NCI-H2196 treated with DMSO at 0.1 percent for 48 hours (cell line): ENCODE measurements around the gene NEDD9.

ENCODE experiments used
- DNase-seq: peaks from one replicate; lab custom pipeline; 2025; ENCODE audit not compliant: unreplicated experiment; lab: John Stamatoyannopoulos, UW

NEDD9 gene

GRCh38 chr6:11202513-11203305 lies 29.8 kb downstream of the NEDD9 start:
- no peak for DNase-seq

GRCh38 chr6:11201772-11202512 lies 30.5 kb downstream of the NEDD9 start:
- no peak for DNase-seq

- DNase-seq = no peak
These were observed 31.5 kb downstream of the NEDD9 start for GRCh38 chr6:11201015-11201414.

GRCh38 chr6:11200356-11200755 lies 32.1 kb downstream of the NEDD9 start:
- DNase-seq = no peak

GRCh38 chr6:11198663-11199603 lies 33.5 kb downstream of the NEDD9 start:
- DNase-seq = no peak

- DNase-seq = no peak
These were observed 34.6 kb downstream of the NEDD9 start for GRCh38 chr6:11197850-11198249.

- no peak for DNase-seq
These were observed 35.3 kb downstream of the NEDD9 start for GRCh38 chr6:11197175-11197536.

GRCh38 chr6:11196511-11197174 lies 35.8 kb downstream of the NEDD9 start:
- DNase-seq = no peak

GRCh38 chr6:11194356-11195218 lies 37.9 kb downstream of the NEDD9 start:
- no peak for DNase-seq

- DNase-seq = no peak
These were observed 39.0 kb downstream of the NEDD9 start for GRCh38 chr6:11193434-11193833.

- DNase-seq = no peak
These were observed 40.3 kb downstream of the NEDD9 start for GRCh38 chr6:11192167-11192566.

- no peak for DNase-seq
These were observed 41.7 kb downstream of the NEDD9 start for GRCh38 chr6:11190625-11191245.

GRCh38 chr6:11189865-11190624 lies 42.4 kb downstream of the NEDD9 start:
- no peak for DNase-seq

- DNase-seq = no peak
These were observed 44.1 kb downstream of the NEDD9 start for GRCh38 chr6:11188161-11188915.

- no peak for DNase-seq
These were observed 45.2 kb downstream of the NEDD9 start for GRCh38 chr6:11187301-11187700.

GRCh38 chr6:11185204-11185842 lies 47.1 kb downstream of the NEDD9 start:
- DNase-seq = no peak

GRCh38 chr6:11183761-11184362 lies 48.6 kb downstream of the NEDD9 start:
- no peak for DNase-seq
